ENCODE measurements around the gene PACSIN1.

The PACSIN1 gene

DNA sequence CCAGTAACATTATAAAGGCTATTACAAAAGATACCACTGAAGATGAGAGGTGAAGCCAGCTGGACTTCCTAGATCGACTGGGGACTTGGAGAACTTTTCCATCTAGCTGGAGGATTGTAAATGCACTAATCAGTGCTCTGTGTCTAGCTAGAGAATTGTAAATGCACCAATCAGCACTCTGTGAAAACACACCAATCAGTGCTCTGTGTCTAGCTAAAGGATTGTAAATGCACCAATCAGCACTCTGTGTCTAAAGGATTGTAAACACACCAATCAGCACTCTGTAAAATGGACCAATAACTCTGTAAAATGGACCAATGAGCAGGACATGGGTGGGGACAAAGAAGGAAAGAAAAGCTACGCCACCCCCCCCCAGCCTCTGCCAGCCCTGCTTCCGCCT, 26.4 kb upstream of the PACSIN1 start:
- DNase-seq (ENCODE audit: low read depth), result no peak
- H3K4me3 ChIP-seq (ENCODE audit: low read depth, low read length), result no peak overlapping the region
- TF ChIP-seq POLR2A (IDR thresholded peaks at IDR 0.05; ENCODE audit: extremely low read depth, insufficient read length) (no peak), MYC (IDR thresholded peaks at IDR 0.05; ENCODE audit: low read depth, low read length) (no peak)
- TF ChIP-seq, protein P1, sequence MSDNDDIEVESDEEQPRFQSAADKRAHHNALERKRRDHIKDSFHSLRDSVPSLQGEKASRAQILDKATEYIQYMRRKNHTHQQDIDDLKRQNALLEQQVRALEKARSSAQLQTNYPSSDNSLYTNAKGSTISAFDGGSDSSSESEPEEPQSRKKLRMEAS (IDR thresholded peaks at IDR 0.05; ENCODE audit: low read depth, low read length), result no peak
- TF ChIP-seq, protein P2, sequence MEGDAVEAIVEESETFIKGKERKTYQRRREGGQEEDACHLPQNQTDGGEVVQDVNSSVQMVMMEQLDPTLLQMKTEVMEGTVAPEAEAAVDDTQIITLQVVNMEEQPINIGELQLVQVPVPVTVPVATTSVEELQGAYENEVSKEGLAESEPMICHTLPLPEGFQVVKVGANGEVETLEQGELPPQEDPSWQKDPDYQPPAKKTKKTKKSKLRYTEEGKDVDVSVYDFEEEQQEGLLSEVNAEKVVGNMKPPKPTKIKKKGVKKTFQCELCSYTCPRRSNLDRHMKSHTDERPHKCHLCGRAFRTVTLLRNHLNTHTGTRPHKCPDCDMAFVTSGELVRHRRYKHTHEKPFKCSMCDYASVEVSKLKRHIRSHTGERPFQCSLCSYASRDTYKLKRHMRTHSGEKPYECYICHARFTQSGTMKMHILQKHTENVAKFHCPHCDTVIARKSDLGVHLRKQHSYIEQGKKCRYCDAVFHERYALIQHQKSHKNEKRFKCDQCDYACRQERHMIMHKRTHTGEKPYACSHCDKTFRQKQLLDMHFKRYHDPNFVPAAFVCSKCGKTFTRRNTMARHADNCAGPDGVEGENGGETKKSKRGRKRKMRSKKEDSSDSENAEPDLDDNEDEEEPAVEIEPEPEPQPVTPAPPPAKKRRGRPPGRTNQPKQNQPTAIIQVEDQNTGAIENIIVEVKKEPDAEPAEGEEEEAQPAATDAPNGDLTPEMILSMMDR (IDR thresholded peaks at IDR 0.05; ENCODE audit: low read depth, low read length), result no peak

DNA sequence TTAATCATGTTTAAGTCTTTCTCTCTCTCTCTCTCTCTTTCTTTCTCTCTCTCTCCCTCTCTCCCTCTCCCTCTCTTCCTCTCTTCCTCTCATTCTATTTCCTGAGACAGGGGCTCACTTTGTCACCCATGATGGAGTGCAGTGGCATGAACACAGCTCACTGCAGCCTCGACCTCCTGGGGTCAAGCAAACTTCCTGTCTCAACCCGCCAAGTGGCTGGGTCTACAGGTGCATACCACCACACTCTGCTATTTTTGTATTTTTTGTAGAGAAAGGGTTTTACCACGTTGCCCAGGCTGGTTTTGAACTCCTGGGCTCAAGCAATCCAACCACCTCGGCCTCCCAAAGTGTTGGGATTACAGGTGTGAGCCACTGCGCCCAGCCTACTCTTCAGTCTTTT, 24.4 kb upstream of the PACSIN1 start:
- no peak overlapping the region for H3K4me3 ChIP-seq (ENCODE audit: low read depth, low read length)
- no peak for TF ChIP-seq MYC (IDR thresholded peaks at IDR 0.05; ENCODE audit: low read depth, low read length)
- TF ChIP-seq POLR2A (IDR thresholded peaks at IDR 0.05; ENCODE audit: extremely low read depth, insufficient read length), result no peak
- TF ChIP-seq, protein P2 (IDR thresholded peaks at IDR 0.05; ENCODE audit: low read depth, low read length), result no peak
- TF ChIP-seq, protein P1 (IDR thresholded peaks at IDR 0.05; ENCODE audit: low read depth, low read length), result no peak
- no peak for DNase-seq (ENCODE audit: low read depth)

DNA sequence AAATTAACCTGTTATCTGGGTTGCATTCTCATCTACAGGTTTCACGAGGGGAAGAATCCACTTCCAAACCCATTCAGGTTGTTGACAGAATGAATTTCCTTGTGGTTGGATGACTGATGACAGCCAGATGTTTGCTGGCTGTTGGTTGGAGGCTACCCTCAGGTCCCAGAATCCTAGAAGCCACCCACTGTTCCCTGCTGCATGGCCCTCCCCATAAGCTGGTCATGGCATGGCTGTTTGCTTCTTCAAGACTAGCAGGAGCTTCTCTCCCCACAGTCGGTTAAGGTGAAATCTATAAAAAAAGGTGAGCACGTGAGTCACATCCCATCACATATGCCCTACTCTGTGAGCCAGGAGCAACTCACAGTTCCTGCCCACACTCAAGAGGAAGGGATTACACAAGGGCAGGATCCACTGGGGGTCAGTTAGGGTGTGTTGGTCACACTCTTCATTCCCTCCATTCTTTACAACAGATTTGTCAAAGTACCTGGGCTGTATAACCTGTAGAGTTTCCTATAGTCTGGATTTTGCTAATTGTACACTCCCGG, 20.5 kb upstream of the PACSIN1 start:
- TF ChIP-seq, protein P2 (IDR thresholded peaks at IDR 0.05; ENCODE audit: low read depth, low read length), result no peak
- no peak for TF ChIP-seq POLR2A (IDR thresholded peaks at IDR 0.05; ENCODE audit: extremely low read depth, insufficient read length)
- no peak for DNase-seq (ENCODE audit: low read depth)
- no peak overlapping the region for H3K4me3 ChIP-seq (ENCODE audit: low read depth, low read length)

DNA sequence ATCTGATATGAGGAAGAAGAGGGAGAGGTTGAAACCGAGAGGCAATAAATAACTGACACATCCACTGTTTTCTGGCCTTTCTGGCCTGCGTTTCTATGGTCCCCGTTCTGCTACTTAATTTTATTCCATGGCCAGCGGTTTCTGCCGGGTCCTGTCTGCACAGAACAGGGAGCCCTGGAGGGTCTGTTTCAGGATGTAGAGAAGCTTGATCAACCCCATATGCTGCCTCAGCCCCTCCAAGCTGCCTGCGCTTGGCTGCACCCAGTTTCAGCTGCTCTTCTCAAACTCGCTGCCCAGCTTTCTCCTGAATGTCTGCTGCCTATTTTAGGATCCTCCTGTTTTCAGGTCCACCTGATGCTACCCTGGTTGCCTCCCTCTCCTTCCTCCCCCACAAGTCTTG, 18.5 kb upstream of the PACSIN1 start:
- no peak overlapping the region for H3K4me3 ChIP-seq (ENCODE audit: low read depth, low read length)
- TF ChIP-seq, protein P1 (IDR thresholded peaks at IDR 0.05; ENCODE audit: low read depth, low read length), result no peak
- TF ChIP-seq MYC (IDR thresholded peaks at IDR 0.05; ENCODE audit: low read depth, low read length) (no peak), POLR2A (IDR thresholded peaks at IDR 0.05; ENCODE audit: extremely low read depth, insufficient read length) (no peak)
- TF ChIP-seq, protein P2 (IDR thresholded peaks at IDR 0.05; ENCODE audit: low read depth, low read length), result no peak
- DNase-seq (ENCODE audit: low read depth), result no peak

DNA sequence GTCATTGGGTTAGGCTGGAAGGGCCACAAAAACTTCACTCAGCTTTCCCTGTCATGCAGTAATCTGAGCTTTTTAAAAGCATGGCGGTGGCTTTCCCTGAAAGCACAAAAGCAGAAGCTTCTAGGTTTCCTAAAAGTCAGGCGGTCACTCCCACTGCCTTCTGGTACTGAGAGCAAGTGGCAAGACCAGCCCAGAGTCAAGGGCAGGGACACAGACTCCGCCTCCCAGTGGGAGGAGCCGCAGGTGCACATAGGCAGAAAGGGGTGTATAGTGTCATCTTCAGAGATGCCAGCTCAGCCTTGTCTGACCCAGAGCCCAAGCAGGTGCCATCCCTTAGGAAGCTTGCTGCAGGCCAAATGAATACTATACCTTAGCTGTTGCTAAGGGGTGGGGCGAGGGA, 18.0 kb upstream of the PACSIN1 start:
- TF ChIP-seq, protein P1 (IDR thresholded peaks at IDR 0.05; ENCODE audit: low read depth, low read length), result no peak
- TF ChIP-seq POLR2A (IDR thresholded peaks at IDR 0.05; ENCODE audit: extremely low read depth, insufficient read length) (no peak), MYC (IDR thresholded peaks at IDR 0.05; ENCODE audit: low read depth, low read length) (no peak)
- TF ChIP-seq, protein P2 (IDR thresholded peaks at IDR 0.05; ENCODE audit: low read depth, low read length), result no peak
- no peak overlapping the region for H3K4me3 ChIP-seq (ENCODE audit: low read depth, low read length)
- peak; percentile 48 for DNase-seq (ENCODE audit: low read depth)

DNA sequence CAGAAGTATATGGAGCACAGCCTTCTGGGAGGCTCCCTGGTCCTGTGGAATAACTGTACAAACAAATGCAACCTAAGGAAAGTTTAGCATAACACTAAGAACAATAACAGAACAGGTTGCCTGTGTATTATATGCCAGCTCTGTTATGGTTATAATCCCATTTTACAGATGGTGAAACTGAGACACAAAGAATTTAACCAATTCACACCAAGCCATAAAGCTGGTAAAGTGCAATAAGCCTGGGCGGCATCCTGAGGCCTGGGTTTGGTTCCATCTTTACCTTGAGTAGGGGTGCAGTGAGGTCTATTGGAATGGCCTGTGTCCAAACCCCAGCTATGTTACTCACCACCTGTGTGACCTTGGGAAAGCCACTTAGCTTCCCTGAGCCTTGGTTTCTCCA, 14.7 kb upstream of the PACSIN1 start:
- no peak overlapping the region for H3K4me3 ChIP-seq (ENCODE audit: low read depth, low read length)
- no peak for TF ChIP-seq POLR2A (IDR thresholded peaks at IDR 0.05; ENCODE audit: extremely low read depth, insufficient read length)
- TF ChIP-seq MYC (IDR thresholded peaks at IDR 0.05; ENCODE audit: low read depth, low read length), result no peak
- TF ChIP-seq, protein P2 (IDR thresholded peaks at IDR 0.05; ENCODE audit: low read depth, low read length), result no peak
- TF ChIP-seq, protein P1 (IDR thresholded peaks at IDR 0.05; ENCODE audit: low read depth, low read length), result no peak
- DNase-seq (ENCODE audit: low read depth), result no peak

Measured in NB4 (cell line).